8988T (cell line): Measurements from ENCODE around the gene RELCH.

Experiments
- DNase-seq: peaks from one replicate; pipeline ENCODE4 v3.0.0; 2011

RELCH gene

DNA sequence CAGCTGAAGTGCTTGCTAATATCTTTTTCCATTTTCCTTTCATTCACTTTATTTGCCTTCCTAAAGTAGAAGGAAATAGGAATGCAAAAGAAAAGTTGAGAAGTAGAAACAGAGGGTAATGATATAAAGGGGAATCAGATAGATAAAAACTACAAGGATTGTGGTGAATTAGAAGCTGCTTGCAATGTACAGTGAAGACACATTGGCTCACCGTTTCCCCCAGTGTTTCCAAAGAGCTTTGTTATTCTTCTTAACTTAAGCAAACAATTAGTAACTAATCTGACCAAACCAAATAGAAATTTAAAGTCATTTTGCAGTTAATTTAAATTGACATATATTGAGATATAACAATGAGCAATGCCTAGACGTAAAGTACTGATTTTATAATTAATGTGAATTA lies 63.4 kb downstream of the RELCH start:
- DNase-seq: no peak

DNA sequence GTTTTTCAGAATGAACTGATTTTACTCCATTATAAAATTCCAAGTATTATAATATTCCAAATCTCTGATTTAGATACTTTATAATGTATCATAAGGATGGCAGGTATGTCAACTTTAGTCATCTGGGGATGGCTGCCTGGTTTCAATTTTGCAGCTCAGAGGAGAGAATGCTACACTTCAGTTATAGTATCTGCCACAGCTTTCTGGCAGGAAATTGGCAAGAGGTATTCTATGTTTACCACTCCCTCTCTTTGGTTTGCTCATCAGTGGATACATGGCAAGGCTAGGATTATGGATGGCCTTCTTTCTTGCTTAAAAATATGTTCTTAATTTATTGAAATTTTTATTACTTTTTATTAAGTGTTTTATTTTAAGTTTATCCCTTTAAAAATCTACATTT lies 71.0 kb downstream of the RELCH start:
- DNase-seq: no peak

GRCh38 chr18:62258616-62259015 lies 71.6 kb downstream of the RELCH start:
- no peak for DNase-seq

- no peak for DNase-seq
These were observed 75.0 kb downstream of the RELCH start for GRCh38 chr18:62262061-62262460.

DNA sequence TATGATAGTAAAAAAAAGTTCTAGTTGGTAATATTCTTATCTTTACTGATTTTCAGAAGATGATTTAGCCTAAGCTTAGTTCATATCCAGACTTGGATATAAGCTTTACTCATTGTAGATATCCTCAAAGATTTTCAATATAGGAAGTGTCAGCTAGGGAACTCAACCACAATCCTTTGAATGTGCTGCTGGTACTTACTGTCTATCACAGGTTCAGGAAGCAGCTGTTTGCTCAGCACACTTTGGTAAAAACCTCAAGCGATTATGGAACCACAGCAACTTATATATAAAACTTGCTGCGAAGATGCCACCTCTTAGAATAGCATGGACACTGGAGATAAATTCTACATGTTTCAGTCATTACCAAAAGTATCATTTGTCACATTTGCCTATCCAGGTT lies 77.9 kb downstream of the RELCH start:
- no peak for DNase-seq

DNA sequence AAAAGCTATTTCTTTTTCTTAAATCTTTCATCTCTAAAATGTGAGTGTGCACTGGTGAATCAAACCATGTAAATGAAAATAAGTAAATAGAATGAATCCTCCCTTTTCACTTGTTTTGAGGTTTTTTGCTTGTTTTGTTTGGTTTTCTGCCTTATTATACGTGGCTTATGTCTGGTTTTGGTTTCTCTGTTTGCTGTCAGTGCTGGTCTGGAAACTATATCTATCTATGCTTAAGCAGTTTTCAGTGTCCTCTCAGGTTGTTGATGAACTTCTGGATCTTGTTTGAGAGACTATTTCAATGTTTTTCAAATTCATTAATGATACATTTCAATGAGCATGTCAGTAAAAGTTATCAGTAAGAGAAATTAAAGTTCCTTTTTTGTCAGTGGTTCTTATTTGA lies 90.0 kb downstream of the RELCH start:
- no peak for DNase-seq

DNA sequence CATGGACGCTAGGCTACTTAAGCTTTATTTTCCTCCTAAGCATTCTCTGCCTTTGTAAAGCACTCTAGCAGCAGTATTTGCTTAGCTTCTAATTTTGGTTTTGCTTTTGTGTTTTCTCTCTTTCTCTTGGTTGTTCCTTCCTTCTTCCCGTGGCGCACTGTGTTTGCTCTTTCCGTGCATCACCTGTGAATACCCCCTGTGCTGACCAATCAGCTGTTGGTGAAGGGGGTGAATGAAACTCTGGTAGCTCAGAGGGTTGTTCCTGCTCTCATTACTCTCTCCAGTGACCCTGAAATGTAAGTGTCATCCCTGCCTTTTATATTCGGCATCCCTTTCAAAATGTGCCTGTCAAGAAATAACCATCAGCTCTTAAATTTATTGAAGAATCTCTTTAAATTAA lies 92.5 kb downstream of the RELCH start:
- no peak for DNase-seq

- no peak for DNase-seq
These were observed 93.0 kb downstream of the RELCH start for GRCh38 chr18:62280058-62280457.

- no peak for DNase-seq
These were observed 93.7 kb downstream of the RELCH start for GRCh38 chr18:62280786-62281185.

- DNase-seq: no peak
These were observed 94.6 kb downstream of the RELCH start for GRCh38 chr18:62281684-62282083.

GRCh38 chr18:62282188-62282629 lies 95.2 kb downstream of the RELCH start:
- DNase-seq: no peak

GRCh38 chr18:62284637-62285036 lies 97.6 kb downstream of the RELCH start:
- no peak for DNase-seq

DNA sequence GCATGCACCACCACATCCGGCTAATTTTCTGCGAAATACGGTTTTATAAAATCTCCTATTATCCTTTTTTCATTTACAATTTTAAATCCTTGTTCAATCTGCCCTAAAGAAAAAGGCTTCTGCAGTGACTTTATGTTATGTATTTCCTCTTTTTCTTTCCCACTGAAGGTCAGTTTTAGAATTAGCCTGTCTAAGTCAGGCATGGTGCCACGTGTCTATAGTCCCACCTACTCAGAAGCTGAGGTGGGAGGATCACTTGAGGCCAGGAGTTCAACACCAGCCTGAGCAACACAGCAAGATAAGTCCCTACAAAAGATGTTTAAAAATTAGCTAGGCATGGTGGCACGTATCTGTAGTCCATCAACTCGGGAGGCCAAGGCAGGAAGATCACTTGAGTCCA lies 98.2 kb downstream of the RELCH start:
- no peak for DNase-seq

DNA sequence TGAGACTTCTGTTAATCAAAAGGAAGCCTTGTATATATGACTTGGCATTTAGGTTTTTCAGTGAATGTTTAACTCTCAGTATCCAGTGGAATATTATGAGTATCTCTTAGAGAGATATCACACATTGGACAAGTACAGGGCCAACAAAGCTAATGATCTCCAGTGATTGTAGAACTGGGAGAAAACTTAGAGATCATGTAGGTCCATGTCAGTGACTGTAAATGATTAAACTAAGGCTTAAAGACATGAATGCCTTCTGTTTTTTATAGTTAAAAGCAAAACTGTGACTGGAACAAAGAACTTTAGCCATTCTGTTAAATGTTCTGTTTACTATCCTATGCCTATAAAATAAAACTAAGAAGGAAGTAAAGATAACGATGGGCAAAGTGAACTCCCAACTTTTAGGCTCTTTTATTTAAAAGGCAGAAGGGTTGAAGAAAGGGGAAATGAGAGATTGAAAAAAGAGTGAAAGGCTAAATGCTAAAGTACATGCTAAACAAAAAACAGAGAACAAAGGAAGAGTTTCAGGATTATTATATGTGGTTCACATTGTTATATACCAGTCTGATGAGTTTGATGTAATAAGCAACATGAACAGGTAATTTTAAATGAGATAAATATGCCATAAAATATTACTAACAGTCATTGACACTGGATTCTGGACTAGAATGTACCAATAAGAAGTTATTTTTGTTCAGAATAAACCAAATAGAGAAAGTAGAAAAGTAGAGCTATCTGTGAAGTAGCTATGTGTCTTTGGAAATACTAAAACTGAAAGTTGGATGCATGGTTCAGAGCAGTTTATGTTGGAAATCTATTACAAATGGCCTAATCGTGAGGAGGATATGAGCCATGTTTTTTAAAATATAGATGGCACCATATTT lies 101.0 kb downstream of the RELCH start:
- DNase-seq: no peak

GRCh38 chr18:62288665-62289008 lies 101.6 kb downstream of the RELCH start:
- DNase-seq: no peak

GRCh38 chr18:62289047-62289446 lies 102.0 kb downstream of the RELCH start:
- no peak for DNase-seq

DNA sequence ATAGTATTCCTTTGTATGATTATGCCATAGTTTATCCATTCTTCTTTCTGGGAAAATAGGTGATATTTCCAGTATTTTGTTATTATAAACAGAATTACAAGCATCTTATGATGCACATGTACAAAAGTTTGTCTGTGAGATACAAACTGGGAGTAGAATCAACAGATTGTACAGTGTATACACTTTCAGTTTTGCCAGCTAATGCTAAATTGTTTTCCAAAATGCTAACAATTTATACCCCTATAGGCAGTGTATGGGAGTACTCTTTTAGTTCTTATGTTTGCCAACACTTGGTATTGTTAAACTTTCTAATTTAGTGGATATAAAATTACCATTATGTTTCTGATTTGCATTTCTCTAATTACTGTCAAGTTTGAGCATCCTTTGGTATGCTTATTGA lies 107.0 kb downstream of the RELCH start:
- no peak for DNase-seq

- no peak for DNase-seq
These were observed 113.4 kb downstream of the RELCH start for GRCh38 chr18:62300359-62300963.

DNA sequence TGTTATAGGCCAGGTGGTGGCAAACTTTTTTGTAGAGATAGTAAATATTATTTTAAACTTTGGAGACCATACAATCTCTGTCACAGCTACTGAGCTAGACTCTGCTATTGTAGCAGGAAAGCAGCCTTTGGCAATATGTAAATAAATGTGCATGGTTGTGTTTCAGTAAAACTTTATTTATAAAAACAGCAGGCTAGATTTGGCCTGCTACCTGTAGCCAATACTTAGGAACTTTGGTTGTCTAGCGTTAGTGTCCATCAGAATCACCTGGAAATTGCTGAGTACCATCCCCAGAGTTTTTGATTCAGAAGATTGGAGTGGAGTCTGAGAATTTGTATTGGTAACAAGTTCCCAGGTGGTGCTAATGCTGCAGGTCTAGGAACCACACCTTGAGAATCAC lies 114.3 kb downstream of the RELCH start:
- no peak for DNase-seq

DNA sequence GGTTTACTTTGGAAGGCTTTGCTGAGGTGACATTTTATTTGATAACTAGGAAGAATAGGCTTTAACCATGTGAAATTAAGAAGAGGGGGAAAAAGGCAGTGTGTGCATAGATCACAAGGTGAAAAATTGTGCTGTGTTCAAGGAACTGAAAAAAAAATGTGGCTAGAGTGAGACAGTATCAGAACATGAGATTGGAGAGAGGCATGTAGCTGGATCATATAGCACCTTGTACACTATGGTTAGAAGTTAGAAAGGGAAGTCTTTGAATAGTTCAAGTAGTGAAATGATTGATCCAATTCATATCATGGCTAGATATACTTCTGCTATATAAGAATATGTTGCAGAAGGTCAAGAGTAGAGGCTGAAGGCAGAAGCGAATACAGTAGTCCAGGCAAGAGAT lies 125.8 kb downstream of the RELCH start:
- DNase-seq: no peak

GRCh38 chr18:62318228-62319180 lies 131.4 kb downstream of the RELCH start:
- DNase-seq: no peak

- no peak for DNase-seq
These were observed 134.1 kb downstream of the RELCH start for GRCh38 chr18:62321201-62321600.

GRCh38 chr18:62323483-62324180 lies 136.6 kb downstream of the RELCH start:
- DNase-seq: no peak
